ENCODE results near the gene MTCL1.

MTCL1 gene

GRCh38 chr18:8794156-8794933, 89.0 kb downstream of the MTCL1 start:
- no peak for DNase-seq (ENCODE audit: low read depth)

GRCh38 chr18:8794934-8795280, 89.6 kb downstream of the MTCL1 start:
- no peak for DNase-seq (ENCODE audit: low read depth)

GRCh38 chr18:8795586-8796325, 90.4 kb downstream of the MTCL1 start:
- DNase-seq (ENCODE audit: low read depth) = no peak

DNA sequence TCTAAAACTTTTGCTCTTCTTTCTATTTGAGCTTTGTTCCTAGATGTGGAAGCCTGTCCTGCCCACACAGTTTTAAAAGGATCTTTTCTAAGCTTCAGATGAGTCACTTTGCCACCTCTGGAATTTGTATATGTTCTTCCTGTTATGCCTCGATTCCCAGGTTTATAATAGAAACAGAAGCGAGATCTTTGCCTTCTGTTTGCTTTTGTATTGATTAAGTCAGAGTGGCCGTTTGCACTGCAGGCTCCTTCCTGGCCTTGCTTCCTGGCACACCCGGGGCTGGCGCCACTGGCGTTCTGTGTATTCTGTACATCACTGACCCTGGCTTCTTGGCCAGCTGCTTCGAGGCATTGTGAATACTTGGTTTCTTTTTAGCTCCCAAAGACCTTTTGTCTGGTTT, 91.8 kb downstream of the MTCL1 start:
- no peak for DNase-seq (ENCODE audit: low read depth)

DNA sequence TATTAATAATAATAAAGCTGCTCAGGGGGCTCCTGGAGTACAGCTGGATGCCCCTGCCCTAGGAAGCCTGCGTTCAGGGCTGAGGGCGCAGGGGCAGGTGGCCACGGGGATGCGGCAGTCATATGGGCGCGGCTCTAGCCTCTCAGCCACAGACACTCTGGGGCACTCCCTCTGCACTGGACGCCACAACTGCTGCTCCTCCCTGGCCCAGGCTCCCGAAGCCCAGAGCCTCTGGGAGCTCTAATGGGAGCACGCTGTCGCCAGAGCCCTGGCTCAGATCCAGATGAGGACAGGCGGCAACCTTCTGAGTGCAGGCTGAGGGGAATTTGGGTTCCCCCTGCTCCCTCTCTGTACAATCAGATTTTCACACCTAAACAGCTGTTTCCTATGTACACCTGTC, 93.6 kb downstream of the MTCL1 start:
- DNase-seq (ENCODE audit: low read depth) = no peak

GRCh38 chr18:8799596-8800441, 94.5 kb downstream of the MTCL1 start:
- DNase-seq (ENCODE audit: low read depth) = no peak

- DNase-seq (ENCODE audit: low read depth) = no peak
These were observed 95.1 kb downstream of the MTCL1 start for GRCh38 chr18:8800445-8800844.

DNA sequence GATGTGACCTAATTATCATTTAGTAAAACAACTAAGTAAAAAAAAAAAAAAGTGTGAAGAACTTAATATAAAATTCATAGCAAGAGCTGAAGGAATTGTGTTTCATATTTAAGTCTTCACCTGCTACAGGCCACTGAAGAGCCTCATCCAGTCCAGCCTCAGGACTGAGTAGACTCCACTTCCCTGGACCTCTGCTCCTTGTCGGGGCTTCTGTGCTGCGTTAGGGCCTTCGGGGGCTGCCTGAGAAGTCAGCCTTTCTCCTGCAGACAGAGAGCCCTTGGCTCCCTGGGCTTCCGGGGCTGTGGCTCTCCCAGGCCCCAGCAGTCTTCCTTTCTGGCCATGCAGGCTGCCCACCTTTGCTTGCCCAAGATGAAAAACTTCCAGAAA, 95.5 kb downstream of the MTCL1 start:
- no peak for DNase-seq (ENCODE audit: low read depth)

DNA sequence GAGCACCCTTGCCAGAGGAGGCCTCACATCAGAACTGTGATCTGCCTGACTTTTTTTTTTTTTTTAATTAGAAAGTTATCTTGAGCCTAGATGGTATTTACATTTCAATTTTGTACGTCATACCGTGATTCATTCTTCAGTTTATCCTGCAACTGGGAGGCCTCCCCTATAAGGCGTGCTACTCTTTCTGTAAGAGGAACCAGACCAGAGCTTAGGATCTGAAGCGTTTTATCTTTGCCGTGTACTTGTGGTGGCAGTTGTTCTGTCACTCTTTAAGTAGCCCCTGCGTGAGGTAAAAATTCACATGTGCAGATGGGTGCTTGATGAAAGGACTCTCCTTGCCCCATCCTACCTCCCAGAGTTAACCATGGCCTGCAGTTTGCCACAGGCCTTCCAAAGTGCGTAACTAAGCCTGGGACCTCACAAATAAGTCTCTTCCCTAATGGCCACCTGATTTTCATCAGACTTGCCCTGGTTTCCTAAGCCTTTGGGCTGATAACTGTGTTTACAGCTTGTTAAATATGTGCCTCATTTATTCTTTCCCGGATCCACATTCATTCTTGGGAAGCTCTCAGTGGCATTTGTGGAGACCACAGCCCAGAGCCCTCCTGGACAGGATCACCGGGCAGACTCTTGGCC, 96.0 kb downstream of the MTCL1 start:
- no peak for DNase-seq (ENCODE audit: low read depth)

DNA sequence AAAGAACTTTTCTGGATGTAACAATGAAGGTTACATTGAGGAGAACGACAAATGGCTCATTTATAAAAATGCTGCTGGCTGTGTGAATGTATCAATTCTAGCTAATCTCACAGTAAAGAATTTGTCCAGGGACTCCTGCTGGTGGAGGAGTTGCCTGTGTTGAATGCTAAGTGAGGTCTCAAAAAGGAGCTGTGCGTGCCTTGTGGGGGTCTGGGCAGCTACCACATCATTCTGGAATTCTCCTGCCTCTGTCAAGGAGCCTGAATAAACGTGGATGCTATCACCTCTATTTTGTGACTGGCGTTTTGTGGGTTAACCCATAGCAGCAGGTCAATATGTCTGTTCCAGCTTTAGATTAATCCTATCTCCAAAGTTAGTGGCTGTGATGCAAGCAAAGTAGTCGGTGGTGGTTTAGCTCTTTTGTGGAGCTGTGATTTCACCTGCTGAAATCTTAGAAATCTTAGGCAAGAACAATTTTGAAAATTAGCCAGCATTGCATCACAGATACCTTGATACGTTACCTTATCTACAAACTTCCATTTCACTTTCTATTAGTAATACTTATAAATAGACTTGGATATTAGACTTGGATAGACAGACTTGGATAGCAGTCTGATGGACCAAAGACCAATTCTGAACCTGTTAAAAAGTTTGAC, 96.8 kb downstream of the MTCL1 start:
- no peak for DNase-seq (ENCODE audit: low read depth)

GRCh38 chr18:8803063-8803795, 97.9 kb downstream of the MTCL1 start:
- no peak for DNase-seq (ENCODE audit: low read depth)

DNA sequence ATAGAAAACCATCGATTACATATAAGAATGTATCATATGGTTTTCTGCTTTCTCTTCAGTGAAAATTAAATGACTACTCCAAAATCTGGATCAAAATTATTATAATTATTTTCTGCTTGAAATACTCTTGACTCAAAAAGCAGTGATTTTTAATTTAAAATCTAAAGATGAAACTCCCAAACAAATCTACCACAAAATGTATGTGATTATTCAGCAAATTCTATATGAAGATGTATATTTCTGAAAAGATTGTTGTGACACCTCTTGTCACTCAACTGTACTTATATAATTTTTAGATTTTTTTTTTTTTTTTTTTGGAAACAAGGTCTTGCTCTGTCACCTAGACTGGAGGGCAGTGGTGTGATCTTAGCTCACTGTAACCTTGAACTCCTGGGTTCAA, 98.6 kb downstream of the MTCL1 start:
- no peak for DNase-seq (ENCODE audit: low read depth)

DNA sequence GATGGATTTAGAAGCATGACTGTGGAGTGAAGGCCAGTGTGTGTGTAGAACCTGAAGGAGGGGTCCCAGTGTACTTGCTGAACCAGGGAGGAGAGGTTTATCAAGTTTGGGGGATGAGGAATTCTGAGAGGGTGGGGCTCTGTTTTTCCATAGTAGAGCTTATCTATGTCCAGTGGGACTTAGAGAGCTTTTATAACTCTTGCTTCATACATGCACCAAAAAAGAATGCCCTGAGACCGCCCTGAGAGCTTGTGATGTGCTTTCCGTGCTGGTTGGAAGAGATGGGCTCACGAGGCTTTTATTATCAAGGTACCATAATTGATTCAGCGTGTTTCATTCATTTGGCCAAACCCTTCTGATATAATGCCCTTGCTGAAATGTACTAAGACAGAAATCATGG, 100.2 kb downstream of the MTCL1 start:
- DNase-seq (ENCODE audit: low read depth) = no peak

GRCh38 chr18:8806100-8806797, 100.9 kb downstream of the MTCL1 start:
- DNase-seq (ENCODE audit: low read depth) = no peak

DNA sequence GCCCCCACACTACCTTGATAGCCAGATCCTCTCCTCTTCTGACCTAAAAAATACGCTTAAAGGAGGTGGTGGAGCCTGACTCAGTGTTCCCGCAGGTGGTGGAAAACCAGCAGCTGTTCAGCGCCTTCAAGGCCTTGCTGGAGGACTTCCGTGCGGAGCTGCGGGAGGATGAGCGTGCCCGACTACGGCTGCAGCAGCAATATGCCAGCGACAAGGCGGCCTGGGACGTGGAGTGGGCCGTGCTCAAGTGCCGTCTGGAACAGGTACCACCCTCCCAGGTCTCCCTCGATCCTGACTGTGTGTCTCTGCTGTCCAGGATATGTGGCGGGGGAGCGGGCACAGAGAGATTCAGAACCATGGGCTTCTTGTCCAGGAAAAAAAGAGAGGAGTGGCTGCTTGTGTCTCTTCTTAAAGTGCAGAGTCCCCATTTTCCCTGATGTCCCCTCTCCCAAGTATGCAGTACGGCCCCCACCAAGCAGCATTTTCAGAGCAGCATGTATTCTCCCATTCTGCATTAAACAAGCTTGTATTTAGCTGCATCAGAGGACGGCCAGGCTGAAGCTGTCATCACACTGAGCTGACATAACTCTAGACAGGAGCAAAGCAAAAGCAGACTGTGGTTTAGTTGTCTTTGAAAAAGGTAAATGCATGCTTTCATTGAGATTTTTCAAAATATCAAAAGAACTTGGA, 101.6 kb downstream of the MTCL1 start:
- DNase-seq (ENCODE audit: low read depth) = no peak

DNA sequence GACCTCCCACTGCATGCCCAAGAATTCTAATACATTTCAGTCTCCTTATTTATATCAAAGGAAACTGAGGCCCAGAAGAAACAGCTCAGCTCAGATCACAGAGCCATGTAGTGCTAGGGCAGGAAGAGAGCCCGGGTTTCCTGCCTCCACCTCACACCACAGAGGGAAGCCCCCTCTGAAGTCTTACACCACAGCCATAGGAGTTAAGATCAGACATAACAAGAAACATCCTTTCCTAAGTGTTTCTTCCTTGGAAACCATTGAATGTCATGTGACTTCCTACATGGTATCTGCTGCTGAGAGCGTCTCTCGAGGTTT, 102.1 kb downstream of the MTCL1 start:
- DNase-seq (ENCODE audit: low read depth) = no peak

DNA sequence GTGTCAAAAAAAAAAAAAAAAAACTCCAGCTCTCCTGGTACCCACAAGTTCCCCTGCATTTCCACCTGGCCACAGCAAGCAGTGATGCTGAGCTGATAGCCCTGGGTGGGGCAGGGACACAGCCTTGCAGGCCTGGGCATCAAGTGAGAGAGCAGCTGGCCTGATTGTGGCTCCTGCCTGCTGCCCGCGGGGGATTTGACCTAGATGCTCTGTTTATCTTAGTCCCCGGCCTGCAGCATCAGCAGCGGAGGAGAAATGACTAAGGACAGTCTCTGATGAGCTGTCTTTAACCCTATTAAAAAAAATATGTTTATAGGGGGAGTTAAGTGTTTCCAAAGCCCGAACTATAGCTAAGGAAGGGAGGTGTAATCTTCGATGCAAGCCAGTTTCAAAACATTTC, 102.6 kb downstream of the MTCL1 start:
- DNase-seq (ENCODE audit: low read depth) = no peak

DNA sequence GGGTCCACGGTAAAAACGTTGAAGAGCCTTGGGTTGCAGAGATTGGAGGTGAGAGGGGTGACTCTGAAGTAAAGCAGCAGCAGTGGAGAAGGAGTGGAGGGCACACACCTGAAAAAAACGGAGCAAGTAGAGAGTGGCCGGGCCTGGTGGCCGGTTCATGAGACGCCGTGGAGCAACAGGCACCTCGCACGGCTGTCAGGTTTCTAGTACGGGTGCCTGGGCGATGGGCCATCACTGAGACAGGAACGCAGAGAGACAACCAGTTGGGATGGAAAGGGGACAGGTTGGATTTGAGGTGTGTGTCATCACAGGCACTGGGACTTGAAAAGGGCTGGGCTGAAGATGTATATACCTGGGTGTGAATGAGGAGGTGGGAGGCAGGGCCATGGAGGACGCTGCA, 104.2 kb downstream of the MTCL1 start:
- no peak for DNase-seq (ENCODE audit: low read depth)

DNA sequence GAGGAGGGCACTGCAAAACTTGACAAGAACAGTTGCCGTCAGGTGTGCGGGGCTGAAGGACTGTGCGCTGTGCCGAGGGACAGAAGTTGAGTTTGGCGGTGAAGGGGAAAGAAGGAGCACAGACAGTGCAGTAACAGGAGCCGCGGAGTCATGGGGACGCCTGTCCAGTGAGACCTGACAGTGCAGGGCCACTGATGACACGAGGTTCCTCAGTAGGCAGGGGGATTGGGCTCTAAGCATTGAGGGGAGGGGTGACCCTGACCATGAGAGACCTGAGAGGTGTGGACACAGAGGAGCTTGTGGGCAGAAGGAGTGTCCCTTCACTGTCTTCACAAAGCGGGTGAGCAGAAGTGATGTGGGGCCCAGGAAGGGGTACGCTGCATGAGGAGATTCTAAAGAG, 104.8 kb downstream of the MTCL1 start:
- DNase-seq (ENCODE audit: low read depth) = no peak

- DNase-seq (ENCODE audit: low read depth) = no peak
These were observed 105.8 kb downstream of the MTCL1 start for GRCh38 chr18:8811115-8811514.
